CD8-positive, alpha-beta memory T cell (primary cell): Measurements from ENCODE around the gene LRRC42. TPM values are rescaled to one million over a fixed set of nuclear protein-coding genes. Genes with fewer than 3 reads are reported as not detected.

Experiments used
- CTCF ChIA-PET: fragments of 350-600 bp; sonication (Branson Sonifier 250); formaldehyde crosslinking; loops from one replicate; lab custom pipeline; 2021; ENCODE audit warnings: antibody characterized with exemption; lab: Charles Lee
- POLR2A ChIA-PET: fragments of 350-600 bp; sonication (Branson Sonifier 250); formaldehyde crosslinking; loops from one replicate; lab custom pipeline; 2021; ENCODE audit warnings: antibody characterized with exemption; lab: Charles Lee
- DNase-seq, 5 donors: peaks; one replicate each; pipeline versions ENCODE4 v3.0.0 to v3.0.0-alpha.2; 2020 to 2022; ENCODE audit warnings: mixed read lengths in 1 of 5
- H3K27ac ChIP-seq: one replicate; pipeline ENCODE4 v1.7.0; 2013; ENCODE audit warnings: low read depth, mild to moderate bottlenecking, low read length, moderate library complexity
- H3K27me3 ChIP-seq: 2 replicates; pipeline ENCODE4 v1.7.0; 2013; ENCODE audit warnings: low read length, mild to moderate bottlenecking; ENCODE audit not compliant: insufficient read depth, poor library complexity, severe bottlenecking
- H3K36me3 ChIP-seq: 2 replicates; pipeline ENCODE4 v1.7.0; 2013; ENCODE audit warnings: mild to moderate bottlenecking, low read length, moderate library complexity; ENCODE audit not compliant: insufficient read depth
- H3K4me1 ChIP-seq: 2 replicates; pipeline ENCODE4 v1.7.0; 2013; ENCODE audit warnings: mild to moderate bottlenecking, low read length, moderate library complexity; ENCODE audit not compliant: insufficient read depth
- H3K4me3 ChIP-seq: 2 replicates; pipeline ENCODE4 v1.7.0; 2013; ENCODE audit warnings: mild to moderate bottlenecking, low read length
- H3K9me3 ChIP-seq: 2 replicates; pipeline ENCODE4 v1.7.0; 2013; ENCODE audit warnings: mild to moderate bottlenecking, low read length
- H3K27ac Mint-ChIP-seq, 8 donors: one replicate each; pipeline ENCODE4 v1.8.0; 2020 to 2021; ENCODE audit warnings: mixed read lengths in 8 of 8, mild to moderate bottlenecking in 6 of 8, inconsistent platforms in 3 of 8, moderate library complexity in 3 of 8
- H3K27me3 Mint-ChIP-seq, 2 donors: one replicate each; pipeline ENCODE4 v1.8.0; 2020 to 2021; ENCODE audit warnings: mixed read lengths in 2 of 2, mild to moderate bottlenecking in 1 of 2, moderate library complexity in 1 of 2
- H3K36me3 Mint-ChIP-seq, 3 donors: one replicate each; pipeline ENCODE4 v1.8.0; 2020 to 2021; ENCODE audit warnings: mixed read lengths in 3 of 3, inconsistent platforms in 1 of 3, mild to moderate bottlenecking in 1 of 3
- H3K4me1 Mint-ChIP-seq, 3 donors: one replicate each; pipeline ENCODE4 v1.8.0; 2020 to 2021; ENCODE audit warnings: mixed read lengths in 3 of 3, inconsistent platforms in 1 of 3, mild to moderate bottlenecking in 1 of 3
- H3K4me3 Mint-ChIP-seq, 7 donors: one replicate each; pipeline ENCODE4 v1.8.0; 2020 to 2021; ENCODE audit warnings: mixed read lengths in 7 of 7, mild to moderate bottlenecking in 6 of 7, moderate library complexity in 4 of 7, inconsistent platforms in 2 of 7
- H3K9me3 Mint-ChIP-seq, 5 donors: one replicate each; pipeline ENCODE4 v1.8.0; 2020 to 2022; ENCODE audit warnings: mixed read lengths in 5 of 5, mild to moderate bottlenecking in 3 of 5, moderate library complexity in 2 of 5, inconsistent platforms in 1 of 5
- polyA plus RNA-seq: library from polyadenylated mRNA; unstranded; fragments of 300-500 nt; fragmentation: Illumina TruSeq; gene quantifications from one replicate; pipeline ENCODE4 v1.2.3, GENCODE V29; 2021
- total RNA-seq, 2 experiments: library from RNA; stranded (reverse); gene quantifications; one replicate each; pipeline ENCODE4 v1.2.3, GENCODE V29; 2021

The LRRC42 gene
- total and polyA plus RNA-seq, 3 experiments from 2014 or later: 8.3 to 25.7 (median 23.6) TPM

DNA sequence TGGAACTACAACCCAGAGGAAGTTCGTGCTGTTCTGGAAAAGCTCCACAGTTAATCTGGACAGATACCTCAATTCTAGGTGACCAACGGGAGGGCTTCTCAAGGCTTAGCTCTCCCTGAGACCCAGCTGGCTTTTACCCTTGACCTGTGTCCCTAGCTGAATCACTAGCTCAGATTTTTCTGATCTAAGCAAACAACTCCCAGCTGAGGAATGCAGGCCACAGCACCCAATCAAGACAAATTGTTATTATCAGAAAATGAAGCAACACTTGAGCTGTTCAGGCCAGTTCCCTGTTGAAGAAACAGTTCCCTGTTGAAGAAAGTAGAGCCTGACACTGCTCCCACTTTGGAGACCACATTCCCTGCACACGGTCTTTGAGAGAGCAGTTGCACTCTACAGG lies 36.2 kb upstream of the LRRC42 start:
- POLR2A ChIA-PET: no interaction called here
- DNase-seq: no peak
- Mint-ChIP-seq H3K4me1 (no peaks in the 10 kb centered on the region), H3K36me3 (peaks cover 3 to 33% (median 4%) of the 10 kb centered on the region in 3 donors), H3K4me3 (no peak overlapping the region), H3K27me3 (no peaks in the 10 kb centered on the region), H3K27ac (no peak overlapping the region), H3K9me3 (no peaks in the 10 kb centered on the region)
- Histone ChIP-seq H3K4me3 (no peak overlapping the region), H3K9me3 (no peaks in the 10 kb centered on the region), H3K4me1 (no peaks in the 10 kb centered on the region), H3K27me3 (no peaks in the 10 kb centered on the region), H3K36me3 (no peaks in the 10 kb centered on the region), H3K27ac (no peak overlapping the region)
- CTCF ChIA-PET: no interaction called here

DNA sequence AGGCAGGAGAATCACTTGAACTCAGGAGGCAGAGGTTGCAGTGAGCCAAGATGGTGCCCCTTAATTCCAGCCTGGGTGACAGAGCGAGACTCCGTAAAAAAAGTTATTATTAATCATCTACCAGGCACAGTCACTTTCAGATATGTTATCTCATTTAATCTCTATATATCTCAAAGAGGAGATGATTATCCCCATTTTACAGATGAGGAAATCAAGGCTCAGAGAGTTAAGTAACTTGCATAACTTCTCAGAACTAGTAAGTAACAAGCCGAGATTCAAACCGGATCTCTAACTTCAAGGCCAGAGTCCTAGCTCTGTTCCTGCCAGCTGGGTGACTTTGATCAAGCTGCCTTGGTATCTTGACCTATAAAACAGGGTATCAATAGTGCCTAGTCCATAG lies 34.7 kb upstream of the LRRC42 start:
- Mint-ChIP-seq H3K27me3 (no peaks in the 10 kb centered on the region), H3K4me1 (peaks cover 0 to 12% (median 9%) of the 10 kb centered on the region in 3 donors), H3K4me3 (no peak overlapping the region), H3K9me3 (no peaks in the 10 kb centered on the region), H3K36me3 (peaks cover 3 to 41% (median 7%) of the 10 kb centered on the region in 3 donors), H3K27ac (peak overlapping the region in 1 of 8 donors; percentile 29)
- Histone ChIP-seq H3K27ac (no peak overlapping the region), H3K36me3 (no peaks in the 10 kb centered on the region), H3K4me3 (no peak overlapping the region), H3K9me3 (no peaks in the 10 kb centered on the region), H3K4me1 (no peaks in the 10 kb centered on the region), H3K27me3 (no peaks in the 10 kb centered on the region)
- no peak for DNase-seq
- ChIA-PET CTCF (no interaction called here), POLR2A (no interaction called here)

DNA sequence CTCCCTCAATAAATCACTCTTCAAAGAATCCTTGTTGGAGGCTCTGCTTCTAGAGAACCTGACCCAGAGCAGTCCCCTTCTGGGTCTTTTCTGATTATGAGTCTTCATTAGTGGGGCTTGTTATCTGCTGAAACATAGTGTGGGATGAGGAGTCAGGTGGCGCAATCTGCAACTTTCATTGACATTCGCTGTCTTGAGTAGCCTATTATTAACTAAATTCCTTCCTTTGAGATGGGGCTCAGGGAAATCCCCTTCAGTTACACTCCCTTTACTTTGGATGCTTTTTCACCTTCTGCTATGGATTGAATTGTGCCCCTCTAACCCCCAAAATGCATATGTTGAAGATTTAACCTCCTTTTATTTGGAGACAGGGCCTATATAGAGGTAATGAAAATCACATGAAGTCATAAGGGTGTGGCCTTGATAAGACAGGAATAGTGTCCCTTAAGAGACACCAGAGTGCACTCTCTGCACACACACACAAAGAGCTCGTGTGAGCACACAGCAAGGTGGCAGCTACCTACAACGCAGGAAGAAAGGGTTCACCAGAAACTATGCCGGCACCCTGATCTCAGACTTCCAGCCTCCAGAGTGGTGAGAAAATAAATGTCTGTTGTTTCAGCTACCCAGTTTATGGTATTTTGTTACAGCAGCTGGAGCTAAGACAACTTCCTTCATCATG lies 32.7 kb upstream of the LRRC42 start:
- H3K4me1 ChIP-seq: no peaks in the 10 kb centered on the region
- no peak overlapping the region for H3K4me3 Mint-ChIP-seq
- peaks cover 3 to 47% (median 10%) of the 10 kb centered on the region in 3 donors for H3K36me3 Mint-ChIP-seq
- H3K4me1 Mint-ChIP-seq: peaks cover 0 to 20% (median 19%) of the 10 kb centered on the region in 3 donors
- POLR2A ChIA-PET: no interaction called here
- no peaks in the 10 kb centered on the region for H3K27me3 Mint-ChIP-seq
- no peak overlapping the region for H3K4me3 ChIP-seq
- no peaks in the 10 kb centered on the region for H3K9me3 Mint-ChIP-seq
- no peaks in the 10 kb centered on the region for H3K36me3 ChIP-seq
- H3K27ac Mint-ChIP-seq: peak overlapping the region in 5 of 8 donors; percentile 8 to 55 (median 23)
- no peaks in the 10 kb centered on the region for H3K27me3 ChIP-seq
- no peak for DNase-seq
- no peak overlapping the region for H3K27ac ChIP-seq
- no peaks in the 10 kb centered on the region for H3K9me3 ChIP-seq
- CTCF ChIA-PET: no interaction called here

DNA sequence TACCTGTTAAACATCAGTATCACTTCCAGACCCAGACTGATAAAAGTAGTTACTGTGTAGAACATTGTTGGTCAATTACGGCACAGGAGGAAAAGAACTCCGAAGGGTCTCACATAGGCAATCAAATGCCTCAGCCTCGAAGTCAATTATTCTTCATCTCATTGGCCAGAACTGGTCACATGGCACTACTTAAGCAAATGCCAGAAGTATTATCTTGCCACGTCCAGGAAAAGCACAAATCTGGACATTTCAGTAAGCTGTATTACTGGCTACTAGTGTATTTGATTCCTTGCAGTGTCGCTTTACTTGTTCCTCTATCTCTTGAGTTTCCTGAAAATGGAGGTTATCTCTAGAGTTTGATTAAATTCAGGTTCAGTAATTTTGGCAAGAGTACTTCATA lies 27.8 kb upstream of the LRRC42 start:
- no peaks in the 10 kb centered on the region for H3K9me3 Mint-ChIP-seq
- no peaks in the 10 kb centered on the region for H3K27me3 Mint-ChIP-seq
- Histone ChIP-seq H3K9me3 (no peaks in the 10 kb centered on the region), H3K4me3 (no peak overlapping the region), H3K36me3 (no peaks in the 10 kb centered on the region), H3K4me1 (no peaks in the 10 kb centered on the region), H3K27me3 (no peaks in the 10 kb centered on the region), H3K27ac (no peak overlapping the region)
- peak overlapping the region in 1 of 8 donors; percentile 60 for H3K27ac Mint-ChIP-seq
- ChIA-PET POLR2A (no interaction called here), CTCF (interaction anchor here (1.5 kb wide), 1 partner anchor 27 kb away, joined by 3 read pairs; the partner anchor contains the start of gene IFT25)
- DNase-seq: no peak
- no peak overlapping the region for H3K4me3 Mint-ChIP-seq
- H3K4me1 Mint-ChIP-seq: peaks cover 7 to 37% (median 35%) of the 10 kb centered on the region in 3 donors
- H3K36me3 Mint-ChIP-seq: peaks cover 0 to 63% (median 13%) of the 10 kb centered on the region in 3 donors

DNA sequence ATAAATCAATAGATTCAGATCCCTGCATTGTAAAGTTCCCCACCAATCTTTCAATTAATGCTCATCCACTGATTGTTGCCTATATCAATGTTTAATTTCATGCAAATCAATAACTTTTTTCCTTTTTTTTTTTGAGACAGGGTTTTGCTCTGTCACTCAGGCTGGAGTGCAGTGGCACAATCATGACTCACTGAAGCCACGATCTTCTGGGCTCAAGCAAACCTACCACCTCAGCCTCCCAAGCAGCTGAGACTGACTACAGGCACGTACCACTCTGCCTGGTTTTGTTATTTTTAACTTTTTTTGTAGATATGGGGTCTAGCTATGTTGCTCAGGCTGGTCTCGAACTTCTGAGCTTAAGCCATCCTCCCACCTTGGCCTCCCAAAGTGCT lies 26.5 kb upstream of the LRRC42 start:
- H3K4me1 Mint-ChIP-seq: peaks cover 7 to 37% (median 35%) of the 10 kb centered on the region in 3 donors
- ChIA-PET CTCF (no interaction called here), POLR2A (no interaction called here)
- H3K4me3 ChIP-seq: no peak overlapping the region
- no peaks in the 10 kb centered on the region for H3K9me3 ChIP-seq
- H3K36me3 Mint-ChIP-seq: peaks cover 0 to 64% (median 15%) of the 10 kb centered on the region in 3 donors
- no peaks in the 10 kb centered on the region for H3K27me3 Mint-ChIP-seq
- no peaks in the 10 kb centered on the region for H3K9me3 Mint-ChIP-seq
- H3K27ac Mint-ChIP-seq: peak overlapping the region in 7 of 8 donors; percentile 6 to 91 (median 56)
- no peak overlapping the region for H3K4me3 Mint-ChIP-seq
- H3K4me1 ChIP-seq: no peaks in the 10 kb centered on the region
- DNase-seq: no peak
- H3K36me3 ChIP-seq: no peaks in the 10 kb centered on the region
- no peak overlapping the region for H3K27ac ChIP-seq
- no peaks in the 10 kb centered on the region for H3K27me3 ChIP-seq

DNA sequence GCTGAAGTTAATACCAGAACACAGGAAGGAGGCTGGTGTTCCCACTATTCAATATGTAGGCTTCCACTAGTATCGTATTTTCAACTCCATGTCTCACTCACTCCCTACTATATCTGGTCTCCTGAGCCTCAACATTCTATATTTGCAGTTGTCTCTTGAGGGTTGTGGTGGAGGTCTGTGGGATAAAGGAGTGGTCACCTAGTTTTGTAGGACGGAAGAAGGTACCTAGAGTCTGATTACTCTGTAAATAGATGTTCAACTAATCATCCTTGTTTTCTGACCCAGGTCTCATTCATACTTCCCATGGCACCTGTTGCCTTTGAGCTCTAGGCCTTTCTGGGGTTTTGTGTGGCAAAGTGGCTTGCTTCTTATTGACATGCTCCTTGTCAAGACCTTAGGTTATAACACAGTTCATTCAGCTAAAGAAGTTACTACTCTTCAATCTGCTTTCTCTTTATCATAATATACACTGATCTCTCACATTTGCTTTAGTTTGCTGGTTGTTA lies 18.7 kb upstream of the LRRC42 start:
- Histone ChIP-seq H3K4me3 (no peak overlapping the region), H3K9me3 (no peaks in the 10 kb centered on the region), H3K36me3 (no peaks in the 10 kb centered on the region), H3K27ac (no peak overlapping the region), H3K4me1 (no peaks in the 10 kb centered on the region), H3K27me3 (no peaks in the 10 kb centered on the region)
- no peaks in the 10 kb centered on the region for H3K9me3 Mint-ChIP-seq
- CTCF ChIA-PET: interaction anchor here (0.7 to 1.4 kb wide), 2 partner anchors 32 to 66 kb away, joined by 3 read pairs; no protein-coding TSS in a partner anchor
- no peak for DNase-seq
- H3K27me3 Mint-ChIP-seq: no peaks in the 10 kb centered on the region
- POLR2A ChIA-PET: no interaction called here
- H3K27ac Mint-ChIP-seq: peak overlapping the region in 4 of 8 donors; percentile 5 to 70 (median 36)
- peaks cover 0 to 74% (median 25%) of the 10 kb centered on the region in 3 donors for H3K36me3 Mint-ChIP-seq
- peaks cover 0 to 9% (median 5%) of the 10 kb centered on the region in 3 donors for H3K4me1 Mint-ChIP-seq
- no peak overlapping the region for H3K4me3 Mint-ChIP-seq

DNA sequence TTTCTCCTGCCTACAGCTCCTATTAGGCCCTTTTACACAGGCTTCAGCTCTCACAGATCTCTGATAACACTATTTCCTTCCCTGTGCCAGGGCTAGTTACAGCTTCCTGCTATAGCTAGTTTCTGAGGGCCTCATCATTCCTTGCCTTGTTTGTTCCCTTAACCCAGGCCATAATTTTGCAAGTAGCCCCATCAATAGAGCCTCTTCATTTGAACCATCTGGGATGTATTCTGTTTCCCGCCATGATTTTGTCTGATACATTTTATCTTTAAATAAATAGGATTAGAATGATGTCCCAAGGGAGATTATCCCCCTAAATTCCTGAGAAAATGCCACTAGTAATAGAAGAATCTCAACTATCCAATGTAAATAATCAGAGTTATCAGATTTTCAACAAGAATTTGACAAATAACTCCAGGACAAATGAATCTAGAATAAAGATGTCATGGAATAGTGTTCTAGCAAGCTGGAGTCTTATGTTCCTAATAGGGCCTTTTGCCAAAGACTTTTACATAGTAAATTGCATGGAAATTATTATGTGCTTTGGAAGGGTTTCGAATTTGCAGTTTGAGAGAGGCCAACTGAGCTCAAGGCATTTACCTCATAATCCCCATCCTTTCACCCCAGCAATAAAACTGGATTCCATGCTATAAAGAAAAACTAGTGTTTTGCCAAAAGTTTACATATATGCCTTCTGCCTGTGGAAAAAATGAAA lies 16.7 kb upstream of the LRRC42 start:
- no peak overlapping the region for H3K4me3 Mint-ChIP-seq
- ChIA-PET CTCF (interaction anchor here (0.9 kb wide), 1 partner anchor 10 kb away, joined by 4 read pairs; no protein-coding TSS in a partner anchor), POLR2A (no interaction called here)
- no peak for DNase-seq
- H3K4me3 ChIP-seq: no peak overlapping the region
- peaks cover 0 to 9% (median 5%) of the 10 kb centered on the region in 3 donors for H3K4me1 Mint-ChIP-seq
- H3K9me3 Mint-ChIP-seq: no peaks in the 10 kb centered on the region
- no peaks in the 10 kb centered on the region for H3K4me1 ChIP-seq
- no peaks in the 10 kb centered on the region for H3K36me3 ChIP-seq
- H3K36me3 Mint-ChIP-seq: peaks cover 6 to 63% (median 19%) of the 10 kb centered on the region in 3 donors
- no peaks in the 10 kb centered on the region for H3K9me3 ChIP-seq
- no peak overlapping the region for H3K27ac ChIP-seq
- H3K27me3 ChIP-seq: no peaks in the 10 kb centered on the region
- no peaks in the 10 kb centered on the region for H3K27me3 Mint-ChIP-seq
- H3K27ac Mint-ChIP-seq: peak overlapping the region in 5 of 8 donors; percentile 4 to 73 (median 55)

DNA sequence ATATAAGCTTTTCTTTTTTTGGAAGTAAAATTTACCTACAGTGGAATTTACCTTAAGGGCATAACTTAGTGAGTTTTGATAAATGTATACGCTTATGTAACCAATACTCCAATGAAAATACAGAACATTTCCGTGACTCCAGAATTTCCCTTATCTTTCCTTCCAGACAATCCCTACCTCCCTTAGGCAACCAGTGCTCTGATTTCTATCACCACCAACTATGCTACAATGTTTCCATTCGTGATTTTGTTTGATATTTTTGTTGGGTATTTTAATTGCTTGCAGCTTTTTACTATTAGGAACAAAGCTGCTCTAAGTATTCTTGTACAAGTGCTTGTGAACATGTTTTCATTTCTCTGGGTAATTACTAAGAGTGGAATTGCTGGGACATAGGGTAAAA lies 15.2 kb upstream of the LRRC42 start:
- no peaks in the 10 kb centered on the region for H3K4me1 ChIP-seq
- Mint-ChIP-seq H3K27ac (peak overlapping the region in 1 of 8 donors; percentile 59), H3K36me3 (peaks cover 10 to 66% (median 20%) of the 10 kb centered on the region in 3 donors), H3K4me1 (peaks cover 0 to 12% (median 6%) of the 10 kb centered on the region in 3 donors), H3K9me3 (peaks cover 0 to 2% (median 0%) of the 10 kb centered on the region in 5 donors), H3K4me3 (no peak overlapping the region), H3K27me3 (no peaks in the 10 kb centered on the region)
- no peaks in the 10 kb centered on the region for H3K9me3 ChIP-seq
- ChIA-PET CTCF (interaction anchor here (1.5 kb wide), 1 partner anchor 71 kb away, joined by 4 read pairs; no protein-coding TSS in a partner anchor), POLR2A (no interaction called here)
- DNase-seq: no peak
- no peaks in the 10 kb centered on the region for H3K36me3 ChIP-seq
- no peak overlapping the region for H3K4me3 ChIP-seq
- H3K27me3 ChIP-seq: no peaks in the 10 kb centered on the region
- H3K27ac ChIP-seq: no peak overlapping the region
